Endometrium (tissue), 2 donors: ENCODE results near the gene BEND4.
"Not testable (repeated sequence)": the region's sequence is repeated elsewhere in the genome, so short reads cannot be mapped to it uniquely, and the experiment has no call there.

ENCODE experiments used
- FAIRE-seq: peaks from 2 replicates; lab custom pipeline; 2012; peaks lifted over from hg19 to GRCh38; lab: Jason Lieb, UNC
- donor health status: control.
- donor health status: control.

BEND4 gene

GRCh38 chr4:42152507-42153504 lies at the start of gene BEND4:
BEND4 (minus strand) TSS chr4:42152655; CDS start chr4:42152143, 512 bp downstream.
- no peak for FAIRE-seq

GRCh38 chr4:42197341-42197740 lies 44.9 kb upstream of the BEND4 start:
- no peak for FAIRE-seq

- no peak for FAIRE-seq
These were observed 20.5 kb upstream of the BEND4 start for GRCh38 chr4:42172921-42173320.

GRCh38 chr4:42172128-42172790 lies 19.8 kb upstream of the BEND4 start:
- FAIRE-seq = no peak

GRCh38 chr4:42167709-42168108 lies 15.3 kb upstream of the BEND4 start:
- no peak for FAIRE-seq

- not testable (repeated sequence) for FAIRE-seq
These were observed 13.7 kb upstream of the BEND4 start for GRCh38 chr4:42166186-42166585.

- FAIRE-seq = no peak
These were observed 7.0 kb upstream of the BEND4 start for GRCh38 chr4:42159271-42160001.

GRCh38 chr4:42151568-42152506 lies 618 bp downstream of the BEND4 start:
- no peak for FAIRE-seq

GRCh38 chr4:42150653-42151567 lies 1.5 kb downstream of the BEND4 start:
- no peak for FAIRE-seq

- FAIRE-seq = no peak
These were observed 3.5 kb downstream of the BEND4 start for GRCh38 chr4:42149004-42149403.

GRCh38 chr4:42148425-42148824 lies 4.0 kb downstream of the BEND4 start:
- FAIRE-seq = no peak

- no peak for FAIRE-seq
These were observed 8.4 kb downstream of the BEND4 start for GRCh38 chr4:42144028-42144427.

- no peak for FAIRE-seq
These were observed 9.9 kb downstream of the BEND4 start for GRCh38 chr4:42142591-42142990.

- no peak for FAIRE-seq
These were observed 16.1 kb downstream of the BEND4 start for GRCh38 chr4:42136371-42136770.

GRCh38 chr4:42133006-42133405 lies 19.4 kb downstream of the BEND4 start:
- FAIRE-seq = no peak

GRCh38 chr4:42132099-42132498 lies 20.4 kb downstream of the BEND4 start:
- FAIRE-seq = no peak

- no peak for FAIRE-seq
These were observed 29.3 kb downstream of the BEND4 start for GRCh38 chr4:42123071-42123644.

GRCh38 chr4:42122237-42122636 lies 30.2 kb downstream of the BEND4 start:
- FAIRE-seq = no peak

GRCh38 chr4:42119886-42120285 lies 32.6 kb downstream of the BEND4 start:
- FAIRE-seq = no peak

GRCh38 chr4:42112846-42113245 lies 39.6 kb downstream of the BEND4 start:
- no peak for FAIRE-seq
